SK-N-SH (cell line): ENCODE measurements around the gene TSPAN10. TPM values are rescaled to one million over a fixed set of nuclear protein-coding genes. Genes with fewer than 3 reads are reported as not detected.

Source experiments
- CTCF ChIA-PET: fragments of 300-600, 350-600 bp; formaldehyde crosslinking; extraction: SDS; loops from one replicate; lab custom pipeline; 2021; lab: Yijun Ruan, JAX
- POLR2A ChIA-PET: fragments of 350-600 bp; sonication (Branson Sonifier 250); formaldehyde crosslinking; extraction: SDS; loops from one replicate; lab custom pipeline; 2020; ENCODE audit warnings: antibody characterized with exemption, inconsistent platforms; lab: Yijun Ruan, JAX
- DNase-seq: peaks from one replicate; pipeline ENCODE4 v3.0.0; 2012
- H2AFZ ChIP-seq: fragments of 200-600 bp; sonication (generic); 2 replicates; pipeline ENCODE4 v1.8.1; 2016; ENCODE audit warnings: antibody characterized with exemption, mild to moderate bottlenecking, low read depth
- H3F3A ChIP-seq: fragments of 200-600 bp; sonication (generic); replicated peaks from 2 replicates; pipeline ENCODE3; 2016; ENCODE audit warnings: antibody characterized with exemption, mild to moderate bottlenecking; ENCODE audit not compliant: insufficient read depth
- H3K27ac ChIP-seq, 2 experiments: fragments of 200-500 bp in 1 of 2; fragments of 200-600 bp in 1 of 2; sonication (Bioruptor generic) in 1 of 2; sonication (generic), shearing (Covaris generic) in 1 of 2; 2 replicates each; pipeline versions ENCODE4 v1.5.1 to v1.6.1; 2014 to 2016; ENCODE audit warnings: low read depth in 2 of 2, inconsistent platforms in 1 of 2, low read length in 1 of 2, mild to moderate bottlenecking in 1 of 2, mixed read lengths in 1 of 2
- H3K27me3 ChIP-seq: fragments of 200-600 bp; sonication (generic), shearing (Covaris generic); 2 replicates; pipeline ENCODE4 v1.6.1; 2016; ENCODE audit warnings: mixed run types; ENCODE audit not compliant: insufficient read depth
- H3K36me3 ChIP-seq, 2 experiments: fragments of 200-500 bp in 1 of 2; fragments of 200-600 bp in 1 of 2; sonication (Bioruptor generic) in 1 of 2; sonication (generic) in 1 of 2; replicated peaks in 1 of 2; 2 replicates each; pipeline versions ENCODE3 to v1.5.1; 2014 to 2016; ENCODE audit warnings: low read length in 1 of 2, mild to moderate bottlenecking in 1 of 2; ENCODE audit not compliant: insufficient read depth in 2 of 2, control insufficient read depth in 1 of 2
- H3K4me1 ChIP-seq, 2 experiments: fragments of 200-500 bp in 1 of 2; fragments of 200-600 bp in 1 of 2; sonication (Bioruptor generic) in 1 of 2; sonication (generic), shearing (Covaris generic) in 1 of 2; 2 replicates each; pipeline versions ENCODE4 v1.5.1 to v1.6.1; 2014 to 2016; ENCODE audit warnings: low read depth in 1 of 2, low read length in 1 of 2, mixed run types in 1 of 2; ENCODE audit not compliant: insufficient read depth in 2 of 2, control insufficient read depth in 1 of 2
- H3K4me2 ChIP-seq: fragments of 200-600 bp; sonication (generic), shearing (Covaris generic); 2 replicates; pipeline ENCODE4 v1.6.1; 2017; ENCODE audit warnings: mixed run types
- H3K4me3 ChIP-seq, 2 experiments: fragments of 200-500 bp in 1 of 2; fragments of 200-600 bp in 1 of 2; sonication (Bioruptor generic) in 1 of 2; sonication (generic), shearing (Covaris generic) in 1 of 2; 2 replicates each; pipeline versions ENCODE4 v1.5.1 to v1.8.1; 2014 to 2016; ENCODE audit warnings: low read depth in 2 of 2, inconsistent platforms in 1 of 2, low read length in 1 of 2, mild to moderate bottlenecking in 1 of 2, mixed read lengths in 1 of 2, moderate library complexity in 1 of 2
- H3K79me2 ChIP-seq: fragments of 200-600 bp; sonication (generic); 2 replicates; pipeline ENCODE4 v1.8.1; 2017; ENCODE audit warnings: mild to moderate bottlenecking; ENCODE audit not compliant: insufficient read depth
- H3K9ac ChIP-seq: fragments of 200-600 bp; sonication (generic); 2 replicates; pipeline ENCODE4 v1.6.1; 2017; ENCODE audit warnings: mixed run types
- H3K9me2 ChIP-seq: fragments of 200-600 bp; sonication (generic); 2 replicates; pipeline ENCODE4 v1.6.1; 2017; ENCODE audit warnings: mixed run types
- H3K9me3 ChIP-seq: fragments of 200-600 bp; sonication (generic); 2 replicates; pipeline ENCODE4 v1.6.1; 2017; ENCODE audit warnings: mixed run types, mild to moderate bottlenecking, moderate library complexity
- H4K20me1 ChIP-seq: fragments of 200-600 bp; sonication (generic); 2 replicates; pipeline ENCODE4 v1.6.1; 2017; ENCODE audit warnings: mild to moderate bottlenecking, mixed run types; ENCODE audit not compliant: insufficient read depth
- CHD2 ChIP-seq: fragments of 150-350 bp; IDR thresholded peaks from 2 replicates; pipeline ENCODE4 v1.6.1; 2018; ENCODE audit warnings: low read length; ENCODE audit not compliant: partially characterized antibody
- EZH2phosphoT487 ChIP-seq: fragments of 200-600 bp; sonication (generic); IDR thresholded peaks from 2 replicates; pipeline ENCODE4 v1.6.1; 2017; ENCODE audit warnings: low read depth, mixed run types, mild to moderate bottlenecking, antibody characterized with exemption, moderate library complexity, borderline replicate concordance
- GABPA ChIP-seq: IDR thresholded peaks from 2 replicates; pipeline ENCODE4 v1.4.0; 2012; ENCODE audit warnings: low read depth, mild to moderate bottlenecking
- MEF2A ChIP-seq: IDR thresholded peaks from 2 replicates; pipeline ENCODE4 v1.4.0; 2012; ENCODE audit warnings: low read depth, borderline replicate concordance
- POLR2AphosphoS5 ChIP-seq: IDR thresholded peaks from 2 replicates; pipeline ENCODE4 v1.6.1; 2012; ENCODE audit warnings: low read depth, low read length
- RAD21 ChIP-seq: IDR thresholded peaks from 2 replicates; pipeline ENCODE4 v1.6.1; 2012; ENCODE audit warnings: mild to moderate bottlenecking, low read length
- RFX5 ChIP-seq: IDR thresholded peaks from 2 replicates; pipeline ENCODE4 v1.6.1; 2012; ENCODE audit warnings: mild to moderate bottlenecking, improper control_type of control experiment, low read length
- RXRA ChIP-seq: IDR thresholded peaks from 2 replicates; pipeline ENCODE4 v1.4.0; 2012; ENCODE audit warnings: low read depth, mild to moderate bottlenecking, borderline replicate concordance
- SIN3A ChIP-seq: IDR thresholded peaks from 2 replicates; pipeline ENCODE4 v1.6.1; 2012; ENCODE audit warnings: low read depth, mild to moderate bottlenecking, low read length, moderate library complexity, borderline replicate concordance
- SMC3 ChIP-seq: IDR thresholded peaks from 2 replicates; pipeline ENCODE4 v1.6.1; 2012; ENCODE audit warnings: low read depth, low read length, improper control_type of control experiment
- TAF1 ChIP-seq: IDR thresholded peaks from 2 replicates; pipeline ENCODE4 v1.6.1; 2012; ENCODE audit warnings: low read depth, mild to moderate bottlenecking, low read length, moderate library complexity, borderline replicate concordance
- TCF12 ChIP-seq: IDR thresholded peaks from 2 replicates; pipeline ENCODE4 v1.4.0; 2012
- TEAD4 ChIP-seq: IDR thresholded peaks from 2 replicates; pipeline ENCODE4 v1.4.0; 2012; ENCODE audit warnings: mild to moderate bottlenecking, borderline replicate concordance; ENCODE audit not compliant: insufficient read depth
- WGBS: methylation state at CpG from one replicate; pipeline ENCODE4 v1.1.6; 2017; ENCODE audit warnings: low lambda C conversion rate; 5-methylcytosine and 5-hydroxymethylcytosine counted together
- polyA plus RNA-seq, 3 experiments: library from polyadenylated mRNA; depleted of rRNA; stranded (reverse); fragments of >200 nt; gene quantifications; 2 replicates each; pipeline ENCODE4 v1.2.3, GENCODE V29; 2012
- TF ChIP-seq, protein P1 (sequence below): fragments of 150-350 bp; IDR thresholded peaks from 2 replicates; pipeline ENCODE4 v1.6.1; 2017; ENCODE audit warnings: antibody characterized with exemption, low read length, low read depth, borderline replicate concordance
- TF ChIP-seq, protein P2 (sequence below): IDR thresholded peaks from 2 replicates; pipeline ENCODE4 v1.4.0; 2012; ENCODE audit warnings: low read depth
- TF ChIP-seq, protein P3 (sequence below): fragments of 150-350 bp; IDR thresholded peaks from 2 replicates; pipeline ENCODE4 v1.6.1; 2016; ENCODE audit warnings: mild to moderate bottlenecking, low read depth, low read length

TSPAN10 gene
- polyA plus RNA-seq, 1 of the 3 experiments (the other 2 are of a cell fraction), result 6.0 TPM

DNA sequence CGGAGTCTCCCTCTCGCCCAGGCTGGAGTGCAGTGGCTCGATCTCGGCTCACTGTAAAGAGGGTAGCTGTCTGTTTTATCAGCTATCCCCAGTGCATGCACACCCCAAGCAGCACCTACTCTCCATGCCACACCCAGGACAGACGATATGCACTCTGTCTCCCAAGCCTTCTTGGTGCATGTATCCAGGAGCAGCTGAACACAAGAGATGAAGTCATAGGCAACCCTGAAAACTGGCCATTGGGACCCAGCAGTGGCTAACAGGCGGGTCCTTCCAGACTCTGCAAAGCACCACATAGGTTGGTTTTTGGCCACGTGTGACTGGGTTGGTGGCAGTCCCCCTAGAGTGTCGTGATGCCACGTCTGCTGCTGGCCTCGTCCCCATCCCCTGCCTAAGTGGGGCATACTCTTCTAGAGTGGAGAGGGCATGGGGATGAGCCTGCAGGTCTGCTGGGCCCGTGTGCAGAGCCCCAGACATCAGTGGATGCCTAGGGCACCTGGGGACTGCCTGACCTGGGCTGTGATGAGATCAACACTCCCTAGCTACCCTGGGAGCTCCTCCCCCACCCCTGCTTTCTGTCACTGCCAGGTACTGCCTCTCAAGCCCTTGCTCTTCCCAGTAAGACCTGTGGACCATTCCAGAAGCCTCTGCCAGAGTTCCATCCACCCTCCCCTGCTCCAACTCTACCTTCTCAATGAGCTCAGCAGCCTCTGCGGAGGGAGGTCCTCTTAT, 10.0 kb downstream of the TSPAN10 start:
- Histone ChIP-seq H3K9ac (no peak overlapping the region), H2AFZ (no peak overlapping the region), H3F3A (peaks cover 3% of the 10 kb centered on the region), H3K79me2 (no peaks in the 10 kb centered on the region), H3K4me3 (no peak overlapping the region), H3K27me3 (no peaks in the 10 kb centered on the region; the same call in 1 of the 2 replicates), H4K20me1 (no peaks in the 10 kb centered on the region), H3K4me2 (no peak overlapping the region), H3K9me2 (no peaks in the 10 kb centered on the region), H3K36me3 (no peaks in the 10 kb centered on the region), H3K4me1 (peaks cover 7 to 11% of the 10 kb centered on the region in 2 experiments; a peak in 3 of 4 replicates), H3K9me3 (peaks cover 3% of the 10 kb centered on the region; the same call in 1 of the 2 replicates), H3K27ac (no peak overlapping the region)
- ChIA-PET POLR2A (interaction anchor here (0.6 kb wide), 1 partner anchor 406 kb away, joined by 4 read pairs; no protein-coding TSS in a partner anchor), CTCF (interaction anchor here (1.2 to 2.3 kb wide), 3 partner anchors 17 to 46 kb away, joined by 3 to 7 read pairs (median 4); no protein-coding TSS in a partner anchor)
- 70% methylated on average over 11 of the region's 12 CpGs for WGBS
- TF ChIP-seq, protein P1, sequence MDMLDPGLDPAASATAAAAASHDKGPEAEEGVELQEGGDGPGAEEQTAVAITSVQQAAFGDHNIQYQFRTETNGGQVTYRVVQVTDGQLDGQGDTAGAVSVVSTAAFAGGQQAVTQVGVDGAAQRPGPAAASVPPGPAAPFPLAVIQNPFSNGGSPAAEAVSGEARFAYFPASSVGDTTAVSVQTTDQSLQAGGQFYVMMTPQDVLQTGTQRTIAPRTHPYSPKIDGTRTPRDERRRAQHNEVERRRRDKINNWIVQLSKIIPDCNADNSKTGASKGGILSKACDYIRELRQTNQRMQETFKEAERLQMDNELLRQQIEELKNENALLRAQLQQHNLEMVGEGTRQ, result no peak
- no peak for TF ChIP-seq RFX5
- no peak for TF ChIP-seq TAF1
- TF ChIP-seq CHD2, result no peak
- no peak for TF ChIP-seq RAD21
- TF ChIP-seq SMC3, result no peak
- TF ChIP-seq TEAD4, result no peak
- TF ChIP-seq SIN3A, result no peak
- no peak for TF ChIP-seq RXRA
- TF ChIP-seq, protein P2, sequence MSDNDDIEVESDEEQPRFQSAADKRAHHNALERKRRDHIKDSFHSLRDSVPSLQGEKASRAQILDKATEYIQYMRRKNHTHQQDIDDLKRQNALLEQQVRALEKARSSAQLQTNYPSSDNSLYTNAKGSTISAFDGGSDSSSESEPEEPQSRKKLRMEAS, result no peak
- no peak for TF ChIP-seq POLR2AphosphoS5
- TF ChIP-seq, protein P3, sequence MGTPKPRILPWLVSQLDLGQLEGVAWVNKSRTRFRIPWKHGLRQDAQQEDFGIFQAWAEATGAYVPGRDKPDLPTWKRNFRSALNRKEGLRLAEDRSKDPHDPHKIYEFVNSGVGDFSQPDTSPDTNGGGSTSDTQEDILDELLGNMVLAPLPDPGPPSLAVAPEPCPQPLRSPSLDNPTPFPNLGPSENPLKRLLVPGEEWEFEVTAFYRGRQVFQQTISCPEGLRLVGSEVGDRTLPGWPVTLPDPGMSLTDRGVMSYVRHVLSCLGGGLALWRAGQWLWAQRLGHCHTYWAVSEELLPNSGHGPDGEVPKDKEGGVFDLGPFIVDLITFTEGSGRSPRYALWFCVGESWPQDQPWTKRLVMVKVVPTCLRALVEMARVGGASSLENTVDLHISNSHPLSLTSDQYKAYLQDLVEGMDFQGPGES, result no peak
- TF ChIP-seq MEF2A, result no peak
- TF ChIP-seq EZH2phosphoT487, result no peak
- no peak for TF ChIP-seq GABPA
- no peak for TF ChIP-seq TCF12
- peak; percentile 49 for DNase-seq
